HepG2 (cell line): Measurements from ENCODE around the gene LNX2. TPM values are rescaled to one million over a fixed set of nuclear protein-coding genes. Genes with fewer than 3 reads are reported as not detected.

Experiments used
- DBP ChIP-seq: sonication (generic); formaldehyde crosslinking; IDR thresholded peaks from 2 replicates; pipeline ENCODE4 v1.4.0; 2020; ENCODE audit warnings: missing genetic modification reagents; ENCODE audit errors: not compliant biosample characterization
- ELF3 ChIP-seq: IDR thresholded peaks from 2 replicates; pipeline ENCODE4 v1.6.1; 2016; ENCODE audit warnings: missing genetic modification reagents, missing compliant biosample characterization
- FLYWCH1 ChIP-seq: sonication (generic); formaldehyde crosslinking; IDR thresholded peaks from 2 replicates; pipeline ENCODE4 v1.8.1; 2023; ENCODE audit warnings: mild to moderate bottlenecking, missing genetic modification reagents
- HDAC6 ChIP-seq: fragments of 200-600 bp; sonication (generic); IDR thresholded peaks from 2 replicates; pipeline ENCODE4 v1.7.0; 2017; ENCODE audit warnings: mild to moderate bottlenecking, antibody characterized with exemption, low read length, low read depth
- HOXA3 ChIP-seq: sonication (generic); formaldehyde crosslinking; IDR thresholded peaks from 2 replicates; pipeline ENCODE4 v1.5.0; 2020; ENCODE audit warnings: missing genetic modification reagents
- KDM5B ChIP-seq: sonication (generic); formaldehyde crosslinking; IDR thresholded peaks from 2 replicates; pipeline ENCODE4 v1.4.0; 2020; ENCODE audit warnings: missing genetic modification reagents, mild to moderate bottlenecking, borderline replicate concordance
- MBD4 ChIP-seq: IDR thresholded peaks from 2 replicates; pipeline ENCODE4 v1.6.1; 2012; ENCODE audit warnings: low read length, inconsistent platforms, borderline replicate concordance
- SKIL ChIP-seq: sonication (generic); formaldehyde crosslinking; IDR thresholded peaks from 2 replicates; pipeline ENCODE4 v1.8.0; 2022; ENCODE audit warnings: missing genetic modification reagents, mild to moderate bottlenecking, moderate library complexity, borderline replicate concordance
- TRIM24 ChIP-seq: sonication (generic); formaldehyde crosslinking; IDR thresholded peaks from 2 replicates; pipeline ENCODE4 v1.8.0; 2022; ENCODE audit warnings: mild to moderate bottlenecking, missing genetic modification reagents
- ZNF10 ChIP-seq: sonication (generic); formaldehyde crosslinking; IDR thresholded peaks from 2 replicates; pipeline ENCODE4 v1.4.0; 2020; ENCODE audit warnings: mild to moderate bottlenecking, low read depth, missing genetic modification reagents, borderline replicate concordance
- ZNF180 ChIP-seq: sonication (generic); formaldehyde crosslinking; IDR thresholded peaks from 2 replicates; pipeline ENCODE4 v1.4.0; 2020; ENCODE audit warnings: low read depth, missing genetic modification reagents, borderline replicate concordance
- ZNF264 ChIP-seq: sonication (generic); formaldehyde crosslinking; IDR thresholded peaks from 2 replicates; pipeline ENCODE4 v1.4.0; 2020; ENCODE audit warnings: missing genetic modification reagents
- ZNF275 ChIP-seq: sonication (generic); formaldehyde crosslinking; IDR thresholded peaks from 2 replicates; pipeline ENCODE4 v1.8.0; 2022; ENCODE audit warnings: missing genetic modification reagents, mild to moderate bottlenecking, inconsistent platforms, borderline replicate concordance
- ZNF570 ChIP-seq: sonication (generic); formaldehyde crosslinking; IDR thresholded peaks from 2 replicates; pipeline ENCODE4 v1.4.0; 2020; ENCODE audit warnings: mild to moderate bottlenecking, missing genetic modification reagents, borderline replicate concordance
- ZNF674 ChIP-seq: sonication (generic); formaldehyde crosslinking; IDR thresholded peaks from 2 replicates; pipeline ENCODE4 v1.5.0; 2020; ENCODE audit warnings: low read depth, mild to moderate bottlenecking, missing genetic modification reagents
- ZNF710 ChIP-seq: sonication (generic); formaldehyde crosslinking; IDR thresholded peaks from 2 replicates; pipeline ENCODE4 v1.5.0; 2020; ENCODE audit warnings: mild to moderate bottlenecking, missing genetic modification reagents, borderline replicate concordance
- ZNF768 ChIP-seq: sonication (generic); formaldehyde crosslinking; IDR thresholded peaks from 2 replicates; pipeline ENCODE4 v1.4.0; 2020; ENCODE audit warnings: missing genetic modification reagents
- ZSCAN20 ChIP-seq: sonication (generic); formaldehyde crosslinking; IDR thresholded peaks from 2 replicates; pipeline ENCODE4 v1.4.0; 2020; ENCODE audit warnings: missing genetic modification reagents, mild to moderate bottlenecking, borderline replicate concordance
- polyA plus RNA-seq, 8 experiments: library from polyadenylated mRNA; depleted of rRNA in 3 of 8; stranded (reverse) in 7 of 8; unstranded in 1 of 8; fragments of >200 nt; fragmentation: Illumina TruSeq in 4 of 8; extraction: Trizol in 4 of 8; gene quantifications; 2 replicates each; pipeline versions ENCODE4 v1.2.1 to v1.2.3, GENCODE V29; 2011 to 2016; ENCODE audit warnings: low read depth in 4 of 8, missing spikeins in 1 of 8, mixed read lengths in 1 of 8; ENCODE audit not compliant: insufficient read depth in 1 of 8
- total RNA-seq, 5 experiments: library from RNA; depleted of rRNA; stranded (reverse); fragments of >200 nt; fragmentation: Illumina TruSeq; extraction: Trizol; gene quantifications; 2 replicates each; pipeline ENCODE4 v1.2.3, GENCODE V29; 2016; ENCODE audit warnings: low read depth in 1 of 5
- TF ChIP-seq, protein P1 (sequence below): sonication (generic); formaldehyde crosslinking; IDR thresholded peaks from 2 replicates; pipeline ENCODE4 v1.5.0; 2020; ENCODE audit warnings: mild to moderate bottlenecking, missing genetic modification reagents

Gene LNX2
- total and polyA plus RNA-seq, 2 of the 13 experiments (the other 11 are each of a cell fraction or from before 2014, with no cell fraction given): 9.2 to 9.7 TPM

- TF ChIP-seq ZNF275 (CRISPR knock-in tag): no peak
- no peak for TF ChIP-seq ZNF180
- 0 out of 2 replicates have a peak, but pooled peaks have one; percentile 48 for TF ChIP-seq ZNF710 (CRISPR knock-in tag)
- no peak for TF ChIP-seq ZNF264
- TF ChIP-seq MBD4: no peak
- no peak for TF ChIP-seq ZNF674 (CRISPR knock-in tag)
- TF ChIP-seq HOXA3 (CRISPR knock-in tag): peak; percentile 62; the same call in 1 of the 2 replicates
- TF ChIP-seq ZNF768 (CRISPR knock-in tag): peak; percentile 51; the same call in 1 of the 2 replicates
- TF ChIP-seq ZNF570 (CRISPR knock-in tag): no peak
- TF ChIP-seq ZNF10 (CRISPR knock-in tag): no peak
- no peak for TF ChIP-seq SKIL
- TF ChIP-seq, protein P1, sequence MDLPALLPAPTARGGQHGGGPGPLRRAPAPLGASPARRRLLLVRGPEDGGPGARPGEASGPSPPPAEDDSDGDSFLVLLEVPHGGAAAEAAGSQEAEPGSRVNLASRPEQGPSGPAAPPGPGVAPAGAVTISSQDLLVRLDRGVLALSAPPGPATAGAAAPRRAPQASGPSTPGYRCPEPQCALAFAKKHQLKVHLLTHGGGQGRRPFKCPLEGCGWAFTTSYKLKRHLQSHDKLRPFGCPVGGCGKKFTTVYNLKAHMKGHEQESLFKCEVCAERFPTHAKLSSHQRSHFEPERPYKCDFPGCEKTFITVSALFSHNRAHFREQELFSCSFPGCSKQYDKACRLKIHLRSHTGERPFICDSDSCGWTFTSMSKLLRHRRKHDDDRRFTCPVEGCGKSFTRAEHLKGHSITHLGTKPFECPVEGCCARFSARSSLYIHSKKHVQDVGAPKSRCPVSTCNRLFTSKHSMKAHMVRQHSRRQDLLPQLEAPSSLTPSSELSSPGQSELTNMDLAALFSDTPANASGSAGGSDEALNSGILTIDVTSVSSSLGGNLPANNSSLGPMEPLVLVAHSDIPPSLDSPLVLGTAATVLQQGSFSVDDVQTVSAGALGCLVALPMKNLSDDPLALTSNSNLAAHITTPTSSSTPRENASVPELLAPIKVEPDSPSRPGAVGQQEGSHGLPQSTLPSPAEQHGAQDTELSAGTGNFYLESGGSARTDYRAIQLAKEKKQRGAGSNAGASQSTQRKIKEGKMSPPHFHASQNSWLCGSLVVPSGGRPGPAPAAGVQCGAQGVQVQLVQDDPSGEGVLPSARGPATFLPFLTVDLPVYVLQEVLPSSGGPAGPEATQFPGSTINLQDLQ: peak; percentile 88
- peak; percentile 91 for TF ChIP-seq KDM5B
- no peak for TF ChIP-seq HDAC6
- peak; percentile 69 for TF ChIP-seq ELF3 (CRISPR knock-in tag)
- TF ChIP-seq FLYWCH1: no peak; the same call in 1 of the 2 replicates
- 0 out of 2 replicates have a peak, but pooled peaks have one; percentile 80 for TF ChIP-seq ZSCAN20 (CRISPR knock-in tag)
- TF ChIP-seq DBP (CRISPR knock-in tag): no peak
- TF ChIP-seq TRIM24 (CRISPR knock-in tag): no peak
Measured at GRCh38 chr13:27621366-27622101, 1.2 kb upstream of the LNX2 start, which contains the start of gene POLR1D (continued).
